ENCODE results near the gene NEU1.
"Not testable (repeated sequence)": the region's sequence is repeated elsewhere in the genome, so short reads cannot be mapped to it uniquely, and the experiment has no call there.

The NEU1 gene

GRCh38 chr6:31871046-31871659 lies 8.5 kb upstream of the NEU1 start:
- no peak for DNase-seq

GRCh38 chr6:31870385-31870921 lies 7.8 kb upstream of the NEU1 start:
- no peak for DNase-seq

- no peak for DNase-seq
Observed at GRCh38 chr6:31869343-31869742, 6.7 kb upstream of the NEU1 start.

- DNase-seq, result not testable (repeated sequence)
Observed at GRCh38 chr6:31868658-31868971, 6.0 kb upstream of the NEU1 start.

GRCh38 chr6:31865205-31866118 lies 2.8 kb upstream of the NEU1 start:
- no peak for DNase-seq

- no peak for DNase-seq
Observed at GRCh38 chr6:31864818-31865204, 2.2 kb upstream of the NEU1 start.

- DNase-seq, result not testable (repeated sequence)
Observed at GRCh38 chr6:31864123-31864562, 1.5 kb upstream of the NEU1 start.

- no peak for DNase-seq
Observed at GRCh38 chr6:31861919-31862343, 690 bp downstream of the NEU1 start.

GRCh38 chr6:31861150-31861549 lies 1.5 kb downstream of the NEU1 start:
- no peak for DNase-seq

- no peak for DNase-seq
Observed at GRCh38 chr6:31860349-31860748, 2.3 kb downstream of the NEU1 start.

- DNase-seq, result no peak
Observed at GRCh38 chr6:31859923-31860322, 2.7 kb downstream of the NEU1 start.

- no peak for DNase-seq
Observed at GRCh38 chr6:31858707-31859106, 3.9 kb downstream of the NEU1 start.

- DNase-seq, result not testable (repeated sequence)
Observed at GRCh38 chr6:31857774-31858173, 4.8 kb downstream of the NEU1 start.

GRCh38 chr6:31851980-31852718 lies 10.5 kb downstream of the NEU1 start:
- not testable (repeated sequence) for DNase-seq

GRCh38 chr6:31851485-31851832 lies 11.2 kb downstream of the NEU1 start:
- DNase-seq, result no peak

GRCh38 chr6:31850765-31851484 lies 11.7 kb downstream of the NEU1 start:
- no peak for DNase-seq

- DNase-seq, result no peak
Observed at GRCh38 chr6:31847276-31847978, 15.2 kb downstream of the NEU1 start.

- DNase-seq, result no peak
Observed at GRCh38 chr6:31844507-31844906, 18.1 kb downstream of the NEU1 start.

- DNase-seq, result no peak
Observed at GRCh38 chr6:31842053-31842452, 20.6 kb downstream of the NEU1 start.

GRCh38 chr6:31839779-31840126 lies 22.9 kb downstream of the NEU1 start:
- not testable (repeated sequence) for DNase-seq

GRCh38 chr6:31838968-31839367 lies 23.7 kb downstream of the NEU1 start:
- no peak for DNase-seq

GRCh38 chr6:31838114-31838553 lies 24.5 kb downstream of the NEU1 start:
- not testable (repeated sequence) for DNase-seq

Data from effector CD8-positive, alpha-beta T cell (primary cell).